Effector CD4-positive, alpha-beta T cell (primary cell): ENCODE results near the gene PFKL.
"Not testable (repeated sequence)": the region's sequence is repeated elsewhere in the genome, so short reads cannot be mapped to it uniquely, and the experiment has no call there.

ENCODE experiments used
- DNase-seq: peaks from one replicate; pipeline ENCODE4 v3.0.0-alpha.2; 2020

Gene PFKL

DNA sequence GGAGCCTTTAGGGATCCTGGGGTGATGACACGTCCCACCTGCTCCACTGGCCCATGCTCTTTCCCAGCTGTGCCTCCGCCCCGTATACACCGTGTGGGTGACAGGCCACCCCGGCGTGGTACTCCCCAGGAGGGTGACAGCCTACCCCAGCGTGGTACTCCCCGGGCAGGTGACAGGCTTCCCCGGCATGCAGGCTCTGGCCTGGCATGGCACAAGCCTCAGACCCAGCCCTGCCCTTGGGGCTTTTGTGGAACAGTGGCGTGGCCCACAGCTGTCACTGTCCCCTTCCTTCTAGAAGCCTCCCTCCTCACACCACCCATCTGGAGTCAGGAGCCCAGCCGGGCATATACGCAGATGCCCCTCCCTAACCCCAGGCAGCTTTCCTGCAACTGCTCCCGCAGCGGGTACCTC lies 4.7 kb upstream of the PFKL start:
- no peak for DNase-seq

- no peak for DNase-seq
Observed at GRCh38 chr21:44295646-44296045, 4.2 kb upstream of the PFKL start.

GRCh38 chr21:44296103-44296519 lies 3.7 kb upstream of the PFKL start:
- DNase-seq, result no peak

DNA sequence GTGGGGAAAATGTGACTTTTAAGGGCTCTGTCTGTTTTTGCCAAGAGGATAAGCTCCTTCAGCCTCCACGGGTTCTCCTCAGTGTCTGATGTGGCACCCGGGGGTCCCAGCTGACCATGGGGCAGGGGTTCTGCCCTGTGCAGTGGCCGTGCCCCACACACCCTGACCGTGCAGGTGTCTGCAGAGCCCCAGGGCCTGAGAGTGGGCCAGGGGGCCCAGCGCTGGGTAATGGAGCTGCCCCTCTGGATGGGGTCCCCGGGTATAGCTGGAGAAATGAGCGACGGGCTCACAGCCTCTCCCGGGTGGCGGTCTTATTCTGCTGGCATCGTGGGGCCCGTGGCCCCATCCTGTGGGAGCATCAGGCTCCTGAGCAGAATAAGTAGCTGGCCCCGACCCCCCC lies 2.9 kb upstream of the PFKL start:
- no peak for DNase-seq

GRCh38 chr21:44297525-44298290 lies 2.1 kb upstream of the PFKL start:
- DNase-seq, result peak; percentile 60

DNA sequence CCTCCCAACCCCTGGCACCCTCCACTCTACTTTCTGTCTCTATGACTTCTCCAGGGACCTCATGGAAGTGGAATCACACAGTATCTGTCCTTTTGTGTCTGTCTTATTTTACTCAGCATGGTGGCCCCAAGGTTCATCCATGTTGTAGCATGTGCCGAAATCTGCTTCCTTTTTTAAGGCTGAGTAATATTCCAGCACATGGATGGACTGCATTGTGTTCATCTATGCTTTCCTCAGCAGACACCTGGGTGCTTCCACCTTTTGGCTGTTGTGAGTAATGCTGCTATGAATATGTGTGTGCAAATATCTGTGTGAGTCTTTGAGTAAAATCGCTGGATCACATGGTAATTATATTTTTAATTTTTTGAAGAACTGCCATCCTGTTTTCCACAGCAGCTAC lies 1.6 kb upstream of the PFKL start:
- no peak for DNase-seq

DNA sequence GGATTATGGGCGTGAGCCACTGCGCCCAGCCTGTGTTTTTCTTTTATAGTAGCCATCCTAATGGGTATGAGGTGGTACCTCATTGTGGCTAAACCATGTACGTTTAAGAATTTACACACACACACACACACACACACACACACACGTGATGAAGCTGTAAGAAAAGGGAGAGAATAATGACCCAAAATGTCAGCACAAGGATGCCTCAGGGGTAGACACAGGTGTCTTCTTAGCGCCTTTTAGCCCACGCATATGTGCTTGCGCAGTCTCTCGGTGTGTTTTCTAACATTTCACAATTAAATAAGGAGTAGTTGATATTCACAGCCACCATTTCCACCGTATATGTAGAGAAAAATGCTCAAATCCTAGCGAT lies 782 bp upstream of the PFKL start:
- no peak for DNase-seq

DNA sequence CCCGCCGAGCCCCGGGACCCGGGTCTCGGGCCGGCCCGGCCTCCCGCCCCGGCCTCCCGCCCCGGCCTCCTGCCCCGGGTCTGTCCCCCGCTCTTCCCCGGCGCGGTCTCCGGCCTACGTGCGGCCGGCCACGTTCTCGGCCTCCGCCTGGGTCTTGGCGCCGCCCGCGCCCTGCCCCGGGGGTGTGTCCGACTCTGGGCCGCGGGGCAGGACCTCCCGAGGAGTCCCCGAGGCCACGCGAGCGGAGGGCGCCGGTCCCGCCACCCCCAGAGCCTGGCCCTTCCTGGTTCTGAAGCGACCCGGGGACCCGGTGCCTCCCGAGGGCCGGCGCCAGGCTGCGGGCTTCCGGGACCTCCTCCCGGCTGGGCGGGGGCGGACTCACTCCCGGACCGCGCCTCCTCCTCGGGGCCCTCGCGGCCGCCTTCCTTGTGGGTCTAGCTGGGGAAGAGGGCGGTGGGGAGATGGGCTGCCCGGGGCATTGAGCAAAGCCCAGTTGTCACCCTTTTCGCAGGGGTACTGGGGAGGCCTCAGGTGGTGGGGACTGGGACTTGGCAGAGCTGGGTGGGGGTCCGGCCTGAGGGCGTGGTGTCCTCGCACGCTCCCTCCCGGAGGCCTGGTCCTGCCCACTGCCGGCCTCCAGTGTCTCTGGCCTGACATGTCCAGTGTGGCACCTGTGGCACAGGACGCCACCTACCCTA lies 558 bp downstream of the PFKL start:
- peak; percentile 47 for DNase-seq

DNA sequence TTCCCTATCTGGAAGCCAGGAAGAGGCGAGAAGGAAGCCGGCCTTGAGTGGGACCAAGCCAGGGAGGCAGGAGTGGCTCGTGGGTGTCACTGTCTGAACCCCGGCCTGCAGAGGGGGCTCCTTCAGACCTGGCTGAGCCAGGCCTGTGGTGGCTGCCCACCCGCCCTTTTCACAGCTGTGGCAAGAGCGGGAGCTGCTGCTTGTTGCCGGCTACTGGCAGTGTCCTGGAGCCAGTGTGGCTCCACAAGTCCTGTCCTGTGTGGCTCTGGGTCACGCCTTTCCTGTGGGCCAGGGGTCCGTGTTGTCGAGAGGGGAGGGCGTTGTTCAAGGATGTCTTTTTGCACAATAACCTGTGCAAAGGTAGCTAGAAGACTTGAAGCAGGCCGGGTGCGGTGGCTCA lies 1.3 kb downstream of the PFKL start:
- no peak for DNase-seq

GRCh38 chr21:44301961-44302406 lies 2.1 kb downstream of the PFKL start:
- no peak for DNase-seq

- not testable (repeated sequence) for DNase-seq
Observed at GRCh38 chr21:44302573-44303401, 2.9 kb downstream of the PFKL start.

DNA sequence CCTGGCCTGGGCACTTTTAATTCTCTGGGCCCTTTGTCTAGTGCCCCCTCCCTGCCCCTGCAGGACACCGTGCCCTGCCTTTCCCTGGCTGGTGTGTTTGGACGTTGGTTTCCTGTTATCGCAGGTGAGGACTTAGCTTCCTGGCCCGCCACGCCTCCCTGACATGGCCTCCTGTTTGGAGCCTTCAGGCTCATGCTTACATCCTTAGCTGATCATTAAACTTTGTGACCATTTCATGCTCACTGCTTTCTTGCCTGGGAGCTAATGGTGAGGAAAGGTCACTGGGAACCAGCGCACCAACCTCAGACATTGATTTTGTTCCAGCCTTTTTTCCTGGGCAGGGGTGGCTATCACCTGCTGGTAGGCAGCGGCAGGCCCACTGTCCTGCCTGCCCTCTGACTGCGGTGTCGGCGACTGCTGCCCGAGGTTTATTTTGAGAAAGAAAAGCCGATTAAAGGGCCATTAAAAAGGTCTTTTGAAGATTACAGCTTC lies 3.7 kb downstream of the PFKL start:
- DNase-seq, result no peak

DNA sequence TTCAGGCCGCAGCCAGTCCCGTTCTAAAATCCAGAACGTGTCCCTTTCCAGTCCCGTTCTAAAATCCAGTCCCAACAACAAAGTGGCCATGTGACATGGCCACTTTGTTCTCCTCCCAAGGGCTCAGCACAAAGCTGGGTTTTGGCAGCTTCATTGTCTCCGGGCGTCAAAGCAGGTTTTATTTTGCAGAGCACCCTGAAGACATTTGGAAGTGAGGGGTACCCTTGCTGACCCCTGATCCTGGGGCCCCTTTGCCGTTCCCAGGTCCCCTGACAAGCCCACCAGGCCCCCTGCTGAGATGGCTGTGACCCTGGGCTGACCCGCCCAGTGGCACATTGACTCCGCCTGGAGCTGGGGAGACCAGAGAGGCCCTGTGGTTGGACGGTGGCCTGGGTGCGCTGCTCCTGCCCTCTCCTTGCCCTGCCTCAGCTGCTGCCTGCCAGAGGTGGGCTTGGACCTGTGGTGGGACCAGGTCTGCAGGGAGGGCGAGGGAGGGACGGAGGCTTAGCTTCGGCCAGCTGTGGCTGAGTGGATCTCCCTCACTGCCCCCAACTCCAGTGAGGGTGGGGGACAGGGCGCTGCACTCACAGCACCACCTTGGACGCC lies 4.3 kb downstream of the PFKL start:
- DNase-seq, result no peak

- peak; percentile 20 for DNase-seq
Observed at GRCh38 chr21:44304877-44305293, 5.0 kb downstream of the PFKL start.

GRCh38 chr21:44305691-44306090 lies 5.8 kb downstream of the PFKL start:
- no peak for DNase-seq

- no peak for DNase-seq
Observed at GRCh38 chr21:44306936-44307704, 7.3 kb downstream of the PFKL start.

- DNase-seq, result no peak
Observed at GRCh38 chr21:44310628-44311507, 11.0 kb downstream of the PFKL start.

GRCh38 chr21:44312089-44312488 lies 12.2 kb downstream of the PFKL start:
- no peak for DNase-seq

DNA sequence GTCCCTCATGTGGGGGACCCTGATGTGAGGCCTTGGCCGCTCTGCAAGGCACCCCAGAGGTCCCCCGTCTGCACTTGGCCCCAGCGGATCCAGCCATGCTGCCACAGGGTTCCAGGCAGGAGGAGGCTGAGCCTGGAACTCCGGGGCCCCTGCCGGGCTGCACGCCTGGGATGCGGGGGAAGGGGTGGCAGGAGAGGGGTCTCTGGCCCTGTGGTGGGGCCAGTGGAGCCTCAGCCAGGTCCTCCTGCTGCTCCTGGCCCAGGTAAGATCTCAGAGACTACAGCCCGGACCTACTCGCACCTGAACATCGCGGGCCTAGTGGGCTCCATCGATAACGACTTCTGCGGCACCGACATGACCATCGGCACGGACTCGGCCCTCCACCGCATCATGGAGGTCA lies 12.9 kb downstream of the PFKL start:
- no peak for DNase-seq

DNA sequence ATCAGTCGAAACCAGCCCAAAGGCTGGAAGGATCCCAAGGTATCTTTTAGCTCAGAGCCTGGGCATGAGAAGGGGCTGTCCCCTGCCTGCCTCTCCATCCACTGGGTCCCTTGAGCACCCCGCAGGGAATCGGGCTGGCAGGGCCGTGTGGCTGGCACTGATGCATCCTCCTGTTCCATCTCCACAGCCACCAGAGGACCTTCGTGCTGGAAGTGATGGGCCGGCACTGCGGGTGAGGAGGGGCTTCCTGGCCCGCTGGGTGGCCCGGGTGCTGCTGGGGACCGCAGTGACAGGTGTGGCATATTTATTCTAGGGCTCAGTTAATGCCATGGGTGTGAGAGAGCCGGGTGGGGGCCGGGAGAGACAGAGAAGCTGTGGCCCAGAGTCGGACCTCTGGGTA lies 13.6 kb downstream of the PFKL start:
- no peak for DNase-seq

DNA sequence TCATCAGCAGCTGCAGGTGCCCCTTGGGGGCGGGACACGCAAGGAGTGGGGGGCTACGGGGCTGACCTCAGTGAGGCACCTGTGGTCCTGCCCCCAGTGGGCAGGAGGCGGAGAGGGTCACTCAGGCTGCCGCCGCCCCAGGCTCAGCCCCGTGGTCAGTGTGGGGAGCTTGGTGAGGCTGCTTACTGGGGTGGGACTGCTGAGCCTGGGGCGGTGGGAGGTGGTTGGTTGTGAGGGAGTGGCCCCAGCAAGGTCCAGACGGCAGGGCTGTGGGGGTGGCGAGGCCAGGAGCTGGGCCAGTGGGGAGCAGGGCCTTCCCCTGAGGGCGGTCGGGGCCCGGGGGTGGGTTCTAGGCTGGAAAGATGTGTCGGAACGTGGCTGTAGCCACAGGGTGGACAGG lies 14.3 kb downstream of the PFKL start:
- DNase-seq, result no peak
